Panc1 (cell line): ENCODE measurements around the gene SKA1. TPM values are rescaled to one million over a fixed set of nuclear protein-coding genes. Genes with fewer than 3 reads are reported as not detected.

ENCODE experiments used
- ATAC-seq: fragments of 200-7000 bp; cut with Tn5 transposase; 2 replicates; pipeline ENCODE4 v1.9.1; 2020; ENCODE audit warnings: mild to moderate bottlenecking, moderate library complexity
- BruUV-seq: library from RNA; stranded (reverse); fragments of 400-500 nt; replicated peaks from 2 replicates; lab custom pipeline; 2021; lab: Mats Ljungman, UMichigan
- CTCF ChIA-PET: fragments of 300-600 bp; sonication (Branson Sonifier 250); formaldehyde crosslinking; loops from one replicate; lab custom pipeline; 2022; ENCODE audit warnings: antibody characterized with exemption; lab: Charles Lee
- POLR2A ChIA-PET: fragments of 300-600 bp; sonication (Branson Sonifier 250); formaldehyde crosslinking; loops from one replicate; lab custom pipeline; 2022; ENCODE audit warnings: antibody characterized with exemption; lab: Charles Lee
- DNase-seq: peaks from one replicate; pipeline ENCODE4 v3.0.0-alpha.2; 2010; ENCODE audit warnings: low read depth, low spot score
- H3K27ac ChIP-seq: 2 replicates; pipeline ENCODE4 v1.5.1; 2011; ENCODE audit warnings: mild to moderate bottlenecking, low read length, inconsistent platforms
- H3K27me3 ChIP-seq: fragments of 200-500 bp; sonication (Bioruptor generic); 2 replicates; pipeline ENCODE4 v1.6.0; 2014; ENCODE audit warnings: low read length, inconsistent platforms; ENCODE audit not compliant: control insufficient read depth, insufficient read depth
- H3K36me3 ChIP-seq: fragments of 200-500 bp; sonication (Bioruptor generic); 2 replicates; pipeline ENCODE4 v1.5.1; 2014; ENCODE audit warnings: inconsistent platforms, mild to moderate bottlenecking, low read length, moderate library complexity; ENCODE audit not compliant: control insufficient read depth, insufficient read depth
- H3K4me1 ChIP-seq: 2 replicates; pipeline ENCODE4 v1.5.1; 2011; ENCODE audit warnings: inconsistent platforms, mild to moderate bottlenecking, low read length, moderate library complexity; ENCODE audit not compliant: control insufficient read depth, insufficient read depth
- H3K4me3 ChIP-seq, 2 experiments: 2 replicates each; pipeline ENCODE4 v1.5.1; 2011 to 2012; ENCODE audit warnings: low read depth in 2 of 2, low read length in 2 of 2, mild to moderate bottlenecking in 2 of 2, inconsistent platforms in 1 of 2, moderate library complexity in 1 of 2
- H3K9me3 ChIP-seq: fragments of 200-500 bp; sonication (Bioruptor generic); 2 replicates; pipeline ENCODE4 v1.5.1; 2014; ENCODE audit warnings: low read depth, mild to moderate bottlenecking, inconsistent platforms, low read length, moderate library complexity; ENCODE audit not compliant: control insufficient read depth, insufficient read depth
- CTCF ChIP-seq: fragments of 450-650 bp; IDR thresholded peaks from 2 replicates; pipeline ENCODE4 v1.5.1; 2017; ENCODE audit warnings: mild to moderate bottlenecking
- POLR2AphosphoS5 ChIP-seq: IDR thresholded peaks from 2 replicates; pipeline ENCODE4 v1.6.1; 2012; ENCODE audit warnings: mild to moderate bottlenecking, low read depth, low read length, moderate library complexity
- REST ChIP-seq, 2 experiments: IDR thresholded peaks; 2 replicates each; pipeline ENCODE4 v1.6.1; 2011 to 2012; ENCODE audit warnings: low read depth in 2 of 2, control low read depth in 1 of 2, low read length in 1 of 2, mild to moderate bottlenecking in 1 of 2, moderate library complexity in 1 of 2; ENCODE audit not compliant: insufficient read depth in 1 of 2
- SIN3A ChIP-seq: IDR thresholded peaks from 2 replicates; pipeline ENCODE4 v1.6.1; 2012; ENCODE audit warnings: low read depth, mild to moderate bottlenecking, low read length, moderate library complexity, borderline replicate concordance; ENCODE audit not compliant: insufficient read depth
- TCF7L2 ChIP-seq: IDR thresholded peaks from 2 replicates; pipeline ENCODE4 v1.6.1; 2011; ENCODE audit warnings: mild to moderate bottlenecking, low read depth, low read length, inconsistent platforms
- in situ Hi-C: cut with HindIII; loops from 2 replicates; pipeline ENCODE4 v1.10.0; 2016; ENCODE audit warnings: low sequenced_read_pairs, low pct_unique_long_range_greater_than_20kb
- intact Hi-C: fragments of 100-400 bp; cut with micrococcal nuclease; formaldehyde crosslinking; loops from one replicate; pipeline ENCODE4 v1.10.0; 2022; ENCODE audit not compliant: unreplicated experiment
- total RNA-seq: library from RNA; stranded (reverse); gene quantifications from one replicate; pipeline ENCODE4 v1.2.1, GENCODE V29; 2021; ENCODE audit not compliant: unreplicated experiment

SKA1 gene
- total RNA-seq, 1 experiment from 2014 or later, result 22.1 TPM

GRCh38 chr18:50424877-50425690 is 50.2 kb downstream of the SKA1 start:
- no peak for TF ChIP-seq POLR2AphosphoS5
- no peak for TF ChIP-seq CTCF
- TF ChIP-seq TCF7L2, result no peak
- TF ChIP-seq REST (IDR thresholded peaks at IDR 0.05; ENCODE audit: insufficient read depth in 1 of 2, low read depth in 2 of 2, low read length in 1 of 2), result no peak
- TF ChIP-seq SIN3A, result no peak
- ChIA-PET CTCF (no interaction called here), POLR2A (no interaction called here)
- no peaks in the 10 kb centered on the region for H3K36me3 ChIP-seq
- no peak overlapping the region for H3K27ac ChIP-seq
- H3K4me3 ChIP-seq, result no peak overlapping the region
- ATAC-seq, result no peak
- no peaks in the 10 kb centered on the region for H3K27me3 ChIP-seq
- no TSS peak for BruUV-seq
- in situ Hi-C loops (no loop called here), intact Hi-C loops (no loop called here)
- no peaks in the 10 kb centered on the region for H3K4me1 ChIP-seq
- DNase-seq, result no peak
- H3K9me3 ChIP-seq, result no peaks in the 10 kb centered on the region

- ChIA-PET POLR2A (no interaction called here), CTCF (no interaction called here)
- DNase-seq (no peak), ATAC-seq (no peak)
- TF ChIP-seq REST (IDR thresholded peaks at IDR 0.05; ENCODE audit: insufficient read depth in 1 of 2, low read depth in 2 of 2, low read length in 1 of 2) (no peak), TCF7L2 (no peak), POLR2AphosphoS5 (no peak), SIN3A (no peak), CTCF (no peak)
- Histone ChIP-seq H3K4me3 (no peak overlapping the region), H3K27me3 (no peaks in the 10 kb centered on the region), H3K36me3 (no peaks in the 10 kb centered on the region), H3K9me3 (no peaks in the 10 kb centered on the region), H3K4me1 (no peaks in the 10 kb centered on the region), H3K27ac (no peak overlapping the region)
- intact Hi-C loops (no loop called here), in situ Hi-C loops (no loop called here)
- no TSS peak for BruUV-seq
Measured at GRCh38 chr18:50427896-50428295, 53.0 kb downstream of the SKA1 start.
